CD4-positive, alpha-beta T cell treated with Interleukin-15 for 1 hour (primary cell): Measurements from ENCODE around the gene PIGR.
A peak's percentile ranks its signal among the peaks of the same experiment; 100 is the strongest.

Experiments used
- DNase-seq: peaks from one replicate; pipeline ENCODE4 v3.0.0-alpha.2; 2020

PIGR gene

GRCh38 chr1:206907304-206907991 lies 38.8 kb downstream of the PIGR start:
- no peak for DNase-seq

GRCh38 chr1:206905295-206906164 lies 40.7 kb downstream of the PIGR start:
- peak; percentile 36 for DNase-seq

- no peak for DNase-seq
Measured at GRCh38 chr1:206904423-206905142, 41.7 kb downstream of the PIGR start.

GRCh38 chr1:206903687-206904086 lies 42.6 kb downstream of the PIGR start:
- no peak for DNase-seq

GRCh38 chr1:206902702-206903101 lies 43.6 kb downstream of the PIGR start:
- no peak for DNase-seq

- DNase-seq, result no peak
Measured at GRCh38 chr1:206901944-206902343, 44.3 kb downstream of the PIGR start.

GRCh38 chr1:206900149-206900548 lies 46.1 kb downstream of the PIGR start:
- no peak for DNase-seq

- DNase-seq, result no peak
Measured at GRCh38 chr1:206899717-206900116, 46.5 kb downstream of the PIGR start.

- DNase-seq, result no peak
Measured at GRCh38 chr1:206898915-206899431, 47.3 kb downstream of the PIGR start.

- no peak for DNase-seq
Measured at GRCh38 chr1:206898089-206898914, 48.0 kb downstream of the PIGR start.

GRCh38 chr1:206897175-206897574 lies 49.1 kb downstream of the PIGR start, which contains the start of gene IL24:
TSS of gene IL24 (plus strand) at chr1:206897443. CDS start at chr1:206897833, 390 bp downstream.
- no peak for DNase-seq

GRCh38 chr1:206896261-206896660 lies 50.0 kb downstream of the PIGR start:
- no peak for DNase-seq

GRCh38 chr1:206895837-206896242 lies 50.4 kb downstream of the PIGR start:
- DNase-seq, result no peak

GRCh38 chr1:206895325-206895724 lies 50.9 kb downstream of the PIGR start:
- DNase-seq, result no peak

GRCh38 chr1:206893380-206893779 lies 52.9 kb downstream of the PIGR start:
- no peak for DNase-seq

- no peak for DNase-seq
Measured at GRCh38 chr1:206892351-206892984, 53.8 kb downstream of the PIGR start.

GRCh38 chr1:206891412-206891811 lies 54.9 kb downstream of the PIGR start:
- no peak for DNase-seq

- DNase-seq, result no peak
Measured at GRCh38 chr1:206890125-206891060, 55.9 kb downstream of the PIGR start.

- no peak for DNase-seq
Measured at GRCh38 chr1:206887701-206888100, 58.6 kb downstream of the PIGR start.

GRCh38 chr1:206886831-206887230 lies 59.4 kb downstream of the PIGR start:
- DNase-seq, result no peak
